Ovary (tissue), 3 donors: ENCODE data around the gene ZRANB2.

Experiments
- POLR2A ChIP-seq: fragments of 450-650 bp; IDR thresholded peaks from one replicate; pipeline ENCODE4 v1.6.1; 2017; ENCODE audit warnings: antibody characterized with exemption, mild to moderate bottlenecking, moderate library complexity
- TF ChIP-seq, protein P1 (sequence below), 3 donors: fragments of 450-650 bp in 2 of 3; fragments of 200-600 bp in 1 of 3; IDR thresholded peaks; one replicate each; pipeline versions ENCODE4 v1.5.1 to v1.8.0; 2016 to 2022; ENCODE audit warnings: antibody characterized with exemption in 3 of 3, mild to moderate bottlenecking in 1 of 3
- donor health status: DM: no; HTN: no; CAD: no.

DNA sequence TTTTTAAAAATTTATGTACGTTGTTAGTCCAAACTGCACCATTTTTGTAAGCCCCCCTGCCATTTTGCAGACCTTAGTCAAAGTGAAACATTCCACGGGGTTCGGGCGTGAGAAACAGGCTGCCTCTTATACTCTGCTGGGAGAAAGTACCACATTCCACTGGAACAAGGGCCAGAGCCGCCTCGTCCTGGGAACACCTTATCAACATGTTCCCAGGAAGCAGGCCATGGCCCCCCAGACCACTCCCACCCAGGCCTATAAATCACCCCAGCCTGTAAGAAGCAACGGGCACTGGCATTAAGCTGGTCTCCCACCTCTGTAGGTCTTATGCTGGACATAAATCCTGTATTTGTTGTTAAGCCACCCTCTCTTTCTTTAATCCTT is 854 bp upstream of the ZRANB2 start:
- TF ChIP-seq, protein P1, sequence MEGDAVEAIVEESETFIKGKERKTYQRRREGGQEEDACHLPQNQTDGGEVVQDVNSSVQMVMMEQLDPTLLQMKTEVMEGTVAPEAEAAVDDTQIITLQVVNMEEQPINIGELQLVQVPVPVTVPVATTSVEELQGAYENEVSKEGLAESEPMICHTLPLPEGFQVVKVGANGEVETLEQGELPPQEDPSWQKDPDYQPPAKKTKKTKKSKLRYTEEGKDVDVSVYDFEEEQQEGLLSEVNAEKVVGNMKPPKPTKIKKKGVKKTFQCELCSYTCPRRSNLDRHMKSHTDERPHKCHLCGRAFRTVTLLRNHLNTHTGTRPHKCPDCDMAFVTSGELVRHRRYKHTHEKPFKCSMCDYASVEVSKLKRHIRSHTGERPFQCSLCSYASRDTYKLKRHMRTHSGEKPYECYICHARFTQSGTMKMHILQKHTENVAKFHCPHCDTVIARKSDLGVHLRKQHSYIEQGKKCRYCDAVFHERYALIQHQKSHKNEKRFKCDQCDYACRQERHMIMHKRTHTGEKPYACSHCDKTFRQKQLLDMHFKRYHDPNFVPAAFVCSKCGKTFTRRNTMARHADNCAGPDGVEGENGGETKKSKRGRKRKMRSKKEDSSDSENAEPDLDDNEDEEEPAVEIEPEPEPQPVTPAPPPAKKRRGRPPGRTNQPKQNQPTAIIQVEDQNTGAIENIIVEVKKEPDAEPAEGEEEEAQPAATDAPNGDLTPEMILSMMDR (IDR thresholded peaks at IDR 0.05): no peak
- no peak for TF ChIP-seq POLR2A
